Activated gamma-delta T cell treated with anti-CD3 and anti-CD28 coated beads, Interleukin-2, amount 50 U/mL, for 16 hours (primary cell): ENCODE results near the gene TSC22D4.
"Not testable (repeated sequence)": the region's sequence is repeated elsewhere in the genome, so short reads cannot be mapped to it uniquely, and the experiment has no call there.

Experiments used
- DNase-seq: peaks from one replicate; pipeline ENCODE4 v3.0.0-alpha.2; 2020; ENCODE audit warnings: low read depth

TSC22D4 gene

GRCh38 chr7:100478958-100479660, at the start of gene TSC22D4:
TSC22D4 (minus strand) TSS chr7:100479214; CDS start chr7:100478038, 1,176 bp downstream.
- peak; percentile 86 for DNase-seq

DNA sequence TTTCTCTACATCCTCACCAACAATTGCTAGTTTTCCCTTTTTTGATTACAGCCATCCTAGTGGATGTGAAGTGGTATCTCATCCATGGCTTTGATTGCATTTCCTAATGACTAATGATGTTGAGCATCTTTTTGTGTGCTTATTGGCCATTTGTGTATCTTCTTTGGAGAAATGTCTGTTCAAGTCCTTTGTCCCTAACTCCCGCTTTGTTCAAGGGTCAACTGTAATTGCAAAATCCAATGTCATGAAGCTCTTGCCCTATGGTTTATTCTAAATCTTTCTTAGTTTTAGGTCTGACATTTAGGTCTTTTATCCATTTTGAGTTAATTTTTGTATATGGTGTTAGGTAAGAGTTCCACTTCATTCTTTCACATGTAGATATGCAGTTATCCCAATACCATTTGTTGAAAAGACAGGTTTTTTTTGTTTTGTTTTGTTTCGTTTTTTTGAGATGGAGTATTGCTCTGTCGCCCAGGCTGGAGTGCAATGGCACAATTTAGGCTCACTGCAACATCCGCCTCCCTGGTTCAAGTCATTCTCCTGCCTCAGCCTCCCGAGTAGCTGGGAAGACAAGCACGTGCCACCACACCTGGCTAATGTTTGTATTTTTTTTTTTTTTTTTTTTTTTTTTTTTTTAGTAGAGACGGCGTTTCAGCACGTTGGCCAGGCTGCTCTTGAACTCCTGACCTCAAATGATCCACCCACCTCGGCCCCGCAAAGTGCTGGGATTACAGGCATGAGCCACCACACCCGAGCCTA, 49.3 kb upstream of the TSC22D4 start:
- DNase-seq, result not testable (repeated sequence)

GRCh38 chr7:100523192-100523591, 44.2 kb upstream of the TSC22D4 start:
- DNase-seq, result not testable (repeated sequence)

- not testable (repeated sequence) for DNase-seq
These were observed 43.0 kb upstream of the TSC22D4 start for GRCh38 chr7:100521909-100522593.

DNA sequence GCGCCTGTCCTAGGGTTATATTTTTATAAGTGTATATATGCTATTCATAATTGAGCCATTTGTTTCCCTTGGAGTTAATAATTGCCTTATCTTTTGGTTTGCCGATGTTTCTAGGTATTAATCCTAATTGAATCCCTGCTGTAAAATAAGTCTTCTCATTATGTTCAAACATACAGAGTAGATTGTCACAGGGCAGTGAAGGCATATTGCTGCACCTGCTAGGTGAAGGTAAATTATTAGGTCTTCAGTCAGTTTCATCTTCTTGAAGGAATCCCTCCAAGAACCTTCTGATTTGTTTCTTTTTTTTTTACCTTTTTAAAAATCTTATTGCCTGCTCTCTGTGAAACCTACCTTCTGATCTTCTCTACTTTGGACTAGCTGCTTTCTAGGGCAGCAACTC, 42.1 kb upstream of the TSC22D4 start:
- no peak for DNase-seq

DNA sequence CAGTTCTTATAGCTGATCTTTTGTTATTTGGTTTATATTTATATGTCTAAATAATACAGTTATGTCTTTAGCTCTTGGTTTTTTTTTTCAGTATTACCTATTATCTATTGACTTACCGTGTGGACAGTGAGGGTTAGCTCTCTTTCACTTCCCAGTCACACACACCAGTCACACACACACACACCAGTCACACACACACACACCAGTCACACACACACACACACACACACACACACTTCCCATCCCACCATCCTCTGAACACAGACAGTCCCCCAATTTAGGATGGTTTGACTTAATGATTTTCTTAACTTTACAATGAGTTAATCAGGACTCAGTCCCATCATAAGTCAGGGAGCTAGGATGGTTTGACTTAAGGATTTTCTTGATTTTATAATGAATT, 41.1 kb upstream of the TSC22D4 start:
- no peak for DNase-seq

GRCh38 chr7:100519580-100519979, 40.6 kb upstream of the TSC22D4 start:
- no peak for DNase-seq

- no peak for DNase-seq
These were observed 38.3 kb upstream of the TSC22D4 start for GRCh38 chr7:100517305-100517704.

DNA sequence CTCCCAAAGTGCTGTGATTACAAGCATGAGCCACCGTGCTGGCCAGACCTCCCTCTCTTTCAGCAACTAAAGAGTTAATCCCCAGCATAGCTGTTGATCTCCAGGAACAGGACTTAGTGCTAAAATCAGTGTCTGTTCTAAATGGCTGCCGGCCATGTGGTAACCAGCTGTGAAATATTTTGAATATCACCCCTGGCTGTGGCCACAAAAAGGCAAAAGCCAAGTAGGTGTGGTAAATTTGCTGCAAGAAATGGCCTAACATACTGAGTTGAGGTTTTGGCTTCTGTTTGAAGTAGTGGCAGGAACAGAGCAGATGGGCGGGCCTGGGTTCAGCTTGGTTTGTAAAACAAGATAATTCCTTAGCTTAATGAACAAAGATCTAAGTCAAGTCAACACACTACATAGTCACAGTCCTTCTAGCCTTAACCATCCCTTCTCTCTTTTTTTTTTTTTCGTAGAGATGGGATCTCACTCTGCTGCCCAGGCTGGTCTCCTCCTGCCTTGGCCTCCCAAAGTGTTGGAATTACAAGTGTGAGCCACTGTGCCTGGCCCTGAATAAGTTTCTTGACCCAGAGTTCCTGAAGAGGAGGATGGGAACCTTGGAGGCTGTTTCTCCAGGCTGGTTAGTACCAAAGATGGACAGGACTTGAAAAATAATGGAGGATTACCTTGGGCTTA, 37.3 kb upstream of the TSC22D4 start:
- DNase-seq, result peak; percentile 27

DNA sequence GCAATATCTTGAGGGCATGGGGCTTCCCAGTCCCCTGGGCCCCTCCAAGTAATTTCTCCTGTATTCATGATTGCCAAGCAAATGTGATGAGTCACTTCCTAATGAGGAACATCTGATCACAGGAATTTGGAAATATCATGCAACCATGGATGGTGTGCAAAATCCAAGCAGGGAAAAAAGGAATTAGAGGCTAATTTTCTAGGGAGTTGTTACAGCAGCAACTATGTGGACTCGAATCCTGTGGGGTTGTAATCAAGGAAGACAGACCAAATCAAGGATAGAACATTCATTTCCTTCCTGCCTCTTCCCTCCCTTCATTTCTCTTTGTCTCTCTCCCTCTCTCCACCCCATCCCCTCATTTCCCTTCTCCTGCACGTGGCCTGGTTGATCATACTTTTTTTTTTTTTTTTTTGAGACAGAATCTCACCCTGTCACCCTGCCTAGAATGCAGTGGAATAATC, 36.1 kb upstream of the TSC22D4 start:
- DNase-seq, result no peak

DNA sequence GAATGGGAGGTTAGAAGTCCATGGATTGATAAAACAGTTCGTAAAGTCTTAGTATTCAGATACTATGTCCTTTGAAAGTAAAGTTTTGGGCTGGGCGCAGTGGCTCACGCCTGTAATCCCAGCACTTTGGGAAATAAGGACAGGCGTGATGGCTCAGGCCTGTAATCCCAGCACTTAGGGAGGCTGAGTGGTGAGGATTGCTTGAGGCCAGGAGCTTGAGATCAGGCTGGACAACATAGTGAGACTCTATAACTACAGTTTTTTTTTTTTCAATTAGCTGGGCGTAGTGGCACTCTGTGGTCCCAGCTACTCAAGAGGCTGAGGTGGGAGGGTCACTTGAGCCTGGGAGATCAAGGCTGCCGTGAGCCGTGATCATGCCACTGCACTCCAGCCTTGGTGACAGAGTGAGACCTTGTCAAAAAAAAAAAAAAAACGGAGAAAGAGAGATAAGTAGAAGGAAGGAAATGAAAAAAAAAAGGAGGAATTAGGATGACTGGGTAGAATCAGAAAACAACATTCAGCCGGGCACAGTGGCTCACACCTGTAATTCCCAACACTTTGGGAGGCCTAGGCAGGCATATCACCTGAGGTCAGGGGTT, 34.3 kb upstream of the TSC22D4 start:
- no peak for DNase-seq

- DNase-seq, result no peak
These were observed 31.6 kb upstream of the TSC22D4 start for GRCh38 chr7:100510437-100511239.

GRCh38 chr7:100509231-100509630, 30.2 kb upstream of the TSC22D4 start:
- no peak for DNase-seq

DNA sequence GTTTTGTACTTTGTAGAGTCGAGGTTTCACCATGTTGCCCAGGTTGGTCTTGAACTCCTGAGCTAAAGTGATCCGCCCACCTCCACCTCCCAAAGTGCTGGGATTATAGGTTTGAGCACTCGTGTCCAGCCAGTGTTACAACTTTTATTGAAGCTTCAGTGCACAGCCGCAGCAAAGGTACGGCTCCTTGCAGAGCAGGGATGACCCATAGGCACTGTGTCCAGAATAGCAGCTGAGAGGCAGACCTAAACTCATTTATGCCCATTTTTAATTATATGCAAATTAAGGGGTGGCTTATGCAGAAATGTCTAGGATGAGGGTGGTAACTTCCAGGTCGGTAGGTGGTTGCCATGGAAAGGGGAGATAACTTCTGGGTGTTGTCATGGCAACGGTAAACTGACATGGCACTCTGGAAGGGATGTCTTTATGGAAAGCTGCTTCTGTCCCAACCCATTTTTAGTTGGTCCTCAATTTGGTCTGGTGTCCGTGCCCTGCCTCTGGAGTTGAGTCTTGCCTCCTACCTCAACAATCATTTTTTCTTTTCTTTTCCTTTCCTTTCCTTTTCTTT, 27.4 kb upstream of the TSC22D4 start:
- no peak for DNase-seq

DNA sequence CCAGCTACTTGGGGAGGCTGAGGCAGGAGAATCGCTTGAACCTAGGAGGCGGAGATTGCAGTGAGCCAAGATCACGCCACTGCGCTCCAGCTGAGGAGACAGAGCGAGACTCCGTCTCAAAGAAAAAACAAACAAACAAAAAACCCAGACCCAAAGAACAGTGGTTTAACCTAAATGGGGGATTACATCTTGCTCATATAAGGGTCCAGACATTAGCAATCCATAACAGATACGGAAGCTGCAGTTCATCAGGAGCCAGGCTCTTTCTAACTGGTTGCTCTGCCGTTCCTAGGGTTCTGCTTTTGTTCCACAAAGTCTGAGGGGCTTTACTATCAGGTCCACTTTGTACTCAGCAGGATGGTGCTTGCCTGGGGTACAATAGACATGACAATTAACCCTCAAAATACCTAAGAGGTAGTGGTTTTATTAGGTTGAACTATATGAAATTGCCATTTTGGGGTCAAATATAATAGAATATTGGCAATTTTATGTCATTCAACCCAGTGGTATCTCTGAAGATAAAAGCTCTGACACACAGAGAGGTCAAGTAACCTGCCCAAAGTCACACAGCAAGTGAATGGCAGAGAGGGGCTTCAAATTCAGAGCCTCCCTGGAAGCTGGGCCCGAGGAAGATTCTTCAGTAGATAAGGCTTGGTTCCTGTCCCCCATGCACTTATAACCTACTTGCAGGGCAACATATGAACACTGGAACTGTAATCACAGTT, 26.0 kb upstream of the TSC22D4 start:
- DNase-seq, result no peak

GRCh38 chr7:100504031-100504430, 25.0 kb upstream of the TSC22D4 start:
- DNase-seq, result not testable (repeated sequence)

DNA sequence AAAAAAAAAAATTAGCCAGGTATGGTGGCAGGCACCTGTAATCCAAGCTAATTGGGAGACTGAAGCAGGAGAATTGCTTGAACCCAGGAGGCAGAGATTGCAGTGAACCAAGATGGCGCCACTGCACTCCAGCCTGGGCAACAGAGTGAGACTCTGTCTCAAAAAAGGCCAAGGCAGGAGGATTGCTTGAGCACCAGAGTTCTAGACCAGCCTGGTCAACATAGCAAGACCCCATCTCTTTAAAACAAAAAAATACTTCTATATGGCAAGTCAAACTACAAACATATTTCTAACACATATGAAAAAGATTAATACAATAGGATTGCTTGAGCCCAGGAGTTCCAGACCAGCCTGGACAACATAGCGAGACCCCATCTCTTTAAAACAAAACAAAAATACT, 21.7 kb upstream of the TSC22D4 start:
- DNase-seq, result not testable (repeated sequence)

GRCh38 chr7:100496509-100496908, 17.5 kb upstream of the TSC22D4 start:
- DNase-seq, result no peak

GRCh38 chr7:100493476-100494264, 14.7 kb upstream of the TSC22D4 start:
- no peak for DNase-seq
